C4-2B (cell line): ENCODE measurements around the gene GNAL.

Experiments used
- H3K27ac ChIP-seq: fragments of 450-650 bp; 2 replicates; pipeline ENCODE4 v1.5.1; 2017
- CTCF ChIP-seq: fragments of 450-650 bp; conservative IDR thresholded peaks from 2 replicates; pipeline ENCODE4 v1.5.1; 2017; ENCODE audit warnings: mild to moderate bottlenecking
- ZFX ChIP-seq: fragments of 450-650 bp; IDR thresholded peaks from 2 replicates; pipeline ENCODE4 v1.6.1; 2017

The GNAL gene

GRCh38 chr18:11866764-11867163 is 177.7 kb downstream of the GNAL start:
- no peak overlapping the region for H3K27ac ChIP-seq
- TF ChIP-seq ZFX (no peak), CTCF (no peak)

GRCh38 chr18:11868230-11868629 is 179.2 kb downstream of the GNAL start:
- H3K27ac ChIP-seq = no peak overlapping the region
- TF ChIP-seq CTCF = no peak
- no peak for TF ChIP-seq ZFX

- TF ChIP-seq CTCF (no peak), ZFX (no peak)
- no peak overlapping the region for H3K27ac ChIP-seq
Observed at GRCh38 chr18:11871501-11871900, 182.4 kb downstream of the GNAL start.

GRCh38 chr18:11872479-11873136 is 183.5 kb downstream of the GNAL start:
- H3K27ac ChIP-seq = no peak overlapping the region
- TF ChIP-seq CTCF (no peak; the same call in 1 of the 2 replicates), ZFX (no peak)

GRCh38 chr18:11873670-11874340 is 184.7 kb downstream of the GNAL start:
- no peak overlapping the region for H3K27ac ChIP-seq
- TF ChIP-seq ZFX (no peak), CTCF (no peak)

GRCh38 chr18:11874676-11875075 is 185.6 kb downstream of the GNAL start:
- TF ChIP-seq ZFX = no peak
- TF ChIP-seq CTCF = no peak

GRCh38 chr18:11877497-11878135 is 188.6 kb downstream of the GNAL start:
- no peak for TF ChIP-seq ZFX
- no peak for TF ChIP-seq CTCF
- H3K27ac ChIP-seq = no peak overlapping the region

More at GRCh38 chr18:11874676-11875075, 185.6 kb downstream of the GNAL start:
- H3K27ac ChIP-seq = no peak overlapping the region
